ENCODE data around the gene EPS8.

Gene EPS8

GRCh38 chr12:15687583-15687982 is 101.6 kb downstream of the EPS8 start:
- TF ChIP-seq CTCF (IDR thresholded peaks at IDR 0.05; ENCODE audit: control extremely low read depth, extremely low read depth, low read depth, missing control alignments): no peak
- ChIA-PET POLR2A (no interaction called here), CTCF (interaction anchor here (0.7 kb wide), 1 partner anchor 29 kb away, joined by 3 read pairs; no protein-coding TSS in a partner anchor)
- DNase-seq (ENCODE audit: extremely low spot score): no peak

GRCh38 chr12:15684896-15685658 is 104.1 kb downstream of the EPS8 start:
- POLR2A ChIA-PET: no interaction called here
- CTCF ChIA-PET: no interaction called here

GRCh38 chr12:15682826-15683225 is 106.4 kb downstream of the EPS8 start:
- ChIA-PET CTCF (no interaction called here), POLR2A (no interaction called here)
- TF ChIP-seq CTCF (IDR thresholded peaks at IDR 0.05; ENCODE audit: control extremely low read depth, extremely low read depth, low read depth, missing control alignments): no peak
- no peak for DNase-seq (ENCODE audit: extremely low spot score)

More at GRCh38 chr12:15684896-15685658, 104.1 kb downstream of the EPS8 start:
- no peak for TF ChIP-seq CTCF (IDR thresholded peaks at IDR 0.05; ENCODE audit: control extremely low read depth, extremely low read depth, low read depth, missing control alignments)
- DNase-seq (ENCODE audit: extremely low spot score): no peak

GRCh38 chr12:15679151-15679550 is 110.0 kb downstream of the EPS8 start:
- TF ChIP-seq CTCF (IDR thresholded peaks at IDR 0.05; ENCODE audit: control extremely low read depth, extremely low read depth, low read depth, missing control alignments): no peak
- POLR2A ChIA-PET: no interaction called here
- CTCF ChIA-PET: no interaction called here
- no peak for DNase-seq (ENCODE audit: extremely low spot score)

GRCh38 chr12:15677726-15678201 is 111.4 kb downstream of the EPS8 start:
- CTCF ChIA-PET: no interaction called here
- no peak for DNase-seq (ENCODE audit: extremely low spot score)
- TF ChIP-seq CTCF (IDR thresholded peaks at IDR 0.05; ENCODE audit: control extremely low read depth, extremely low read depth, low read depth, missing control alignments): no peak
- POLR2A ChIA-PET: no interaction called here

- no peak for DNase-seq (ENCODE audit: extremely low spot score)
- POLR2A ChIA-PET: no interaction called here
- no peak for TF ChIP-seq CTCF (IDR thresholded peaks at IDR 0.05; ENCODE audit: control extremely low read depth, extremely low read depth, low read depth, missing control alignments)
- CTCF ChIA-PET: no interaction called here
These were observed 112.0 kb downstream of the EPS8 start for GRCh38 chr12:15677228-15677627.
